H9 (cell line): ENCODE measurements around the gene CCDC30. TPM values are rescaled to one million over a fixed set of nuclear protein-coding genes. Genes with fewer than 3 reads are reported as not detected.

ENCODE experiments used
- DNase-seq: peaks from one replicate; pipeline ENCODE4 v3.0.0-alpha.2; 2017
- H2AFZ ChIP-seq: one replicate; pipeline ENCODE4 v1.6.1; 2013; ENCODE audit warnings: mild to moderate bottlenecking, low read length, control low read depth, moderate library complexity
- H2AK5ac ChIP-seq: 2 replicates; pipeline ENCODE4 v1.6.1; 2013; ENCODE audit warnings: low read length, control low read depth, mixed read lengths; ENCODE audit not compliant: insufficient read length
- H2BK120ac ChIP-seq: one replicate; pipeline ENCODE4 v1.6.1; 2013; ENCODE audit warnings: low read depth, mild to moderate bottlenecking, low read length, control low read depth, inconsistent platforms; ENCODE audit not compliant: poor library complexity, severe bottlenecking
- H2BK12ac ChIP-seq: 2 replicates; pipeline ENCODE4 v1.6.1; 2013; ENCODE audit warnings: low read length, control low read depth, mixed read lengths, low read depth; ENCODE audit not compliant: insufficient read length
- H2BK15ac ChIP-seq: 2 replicates; pipeline ENCODE4 v1.6.1; 2013; ENCODE audit warnings: low read depth, low read length, control low read depth
- H2BK20ac ChIP-seq: one replicate; pipeline ENCODE4 v1.6.1; 2013; ENCODE audit warnings: low read depth, mild to moderate bottlenecking, low read length, control low read depth, inconsistent platforms; ENCODE audit not compliant: poor library complexity, severe bottlenecking
- H2BK5ac ChIP-seq: 2 replicates; pipeline ENCODE4 v1.6.1; 2013; ENCODE audit warnings: low read length, control low read depth, mixed read lengths; ENCODE audit not compliant: insufficient read length
- H3K14ac ChIP-seq: 2 replicates; pipeline ENCODE4 v1.6.1; 2013; ENCODE audit warnings: low read length, control low read depth; ENCODE audit not compliant: insufficient read depth
- H3K18ac ChIP-seq: 2 replicates; pipeline ENCODE4 v1.6.1; 2013; ENCODE audit warnings: low read depth, mild to moderate bottlenecking, mixed read lengths, low read length, control low read depth; ENCODE audit not compliant: insufficient read length
- H3K23ac ChIP-seq: 2 replicates; pipeline ENCODE4 v1.6.1; 2013; ENCODE audit warnings: low read length, control low read depth, mixed read lengths, low read depth; ENCODE audit not compliant: insufficient read length
- H3K23me2 ChIP-seq: 2 replicates; pipeline ENCODE4 v1.6.1; 2013; ENCODE audit warnings: low read depth, mild to moderate bottlenecking, mixed read lengths, low read length, control low read depth; ENCODE audit not compliant: insufficient read length, poor library complexity, severe bottlenecking
- H3K27ac ChIP-seq: 2 replicates; pipeline ENCODE4 v1.5.1; 2013; ENCODE audit warnings: low read length, control low read depth, mixed read lengths, low read depth; ENCODE audit not compliant: insufficient read length
- H3K27me3 ChIP-seq: 2 replicates; pipeline ENCODE4 v1.6.1; 2013; ENCODE audit warnings: low read length, control low read depth, inconsistent platforms; ENCODE audit not compliant: insufficient read depth
- H3K4ac ChIP-seq: 2 replicates; pipeline ENCODE4 v1.6.1; 2013; ENCODE audit warnings: low read depth, mild to moderate bottlenecking, control low read depth, inconsistent platforms, low read length, moderate library complexity
- H3K4me1 ChIP-seq: 2 replicates; pipeline ENCODE4 v1.6.1; 2013; ENCODE audit warnings: low read length, control low read depth, inconsistent platforms; ENCODE audit not compliant: insufficient read depth
- H3K4me2 ChIP-seq: 2 replicates; pipeline ENCODE4 v1.6.1; 2013; ENCODE audit warnings: low read length, control low read depth, mixed read lengths; ENCODE audit not compliant: insufficient read length, insufficient read depth
- H3K56ac ChIP-seq: 2 replicates; pipeline ENCODE4 v1.6.1; 2013; ENCODE audit warnings: low read depth, mild to moderate bottlenecking, mixed read lengths, low read length, control low read depth; ENCODE audit not compliant: insufficient read length
- H3K79me1 ChIP-seq: 2 replicates; pipeline ENCODE4 v1.6.1; 2013; ENCODE audit warnings: low read depth, mild to moderate bottlenecking, moderate library complexity, low read length, control low read depth, inconsistent platforms; ENCODE audit not compliant: insufficient read depth, poor library complexity, severe bottlenecking
- H3K79me2 ChIP-seq: 2 replicates; pipeline ENCODE4 v1.6.1; 2013; ENCODE audit warnings: low read length, control low read depth, inconsistent platforms; ENCODE audit not compliant: insufficient read depth
- H3K9ac ChIP-seq: 2 replicates; pipeline ENCODE4 v1.6.1; 2013; ENCODE audit warnings: low read length, control low read depth, mixed read lengths; ENCODE audit not compliant: insufficient read length; ENCODE audit errors: extremely low read depth
- H3K9me3 ChIP-seq: one replicate; pipeline ENCODE4 v1.6.1; 2013; ENCODE audit warnings: low read depth, low read length, inconsistent platforms; ENCODE audit not compliant: control insufficient read depth
- H3T11ph ChIP-seq: one replicate; pipeline ENCODE4 v1.6.1; 2013; ENCODE audit warnings: mild to moderate bottlenecking, low read length, control low read depth, inconsistent platforms
- H4K20me1 ChIP-seq: one replicate; pipeline ENCODE4 v1.6.1; 2013; ENCODE audit not compliant: control insufficient read depth, insufficient read length, insufficient read depth
- H4K5ac ChIP-seq: 2 replicates; pipeline ENCODE4 v1.6.1; 2013; ENCODE audit warnings: low read depth, mild to moderate bottlenecking, mixed read lengths, low read length, control low read depth; ENCODE audit not compliant: insufficient read length
- H4K8ac ChIP-seq: replicated peaks from 2 replicates; pipeline ENCODE4 v1.6.1; 2013; ENCODE audit warnings: low read length, control low read depth, mixed read lengths, low read depth; ENCODE audit not compliant: insufficient read length
- H4K91ac ChIP-seq: 2 replicates; pipeline ENCODE4 v1.6.1; 2013; ENCODE audit warnings: low read depth, mild to moderate bottlenecking, moderate library complexity, mixed read lengths, low read length, control low read depth; ENCODE audit not compliant: insufficient read length
- H3K27ac Mint-ChIP-seq, 3 experiments: 2 replicates in 2 of 3; 3 replicates in 1 of 3; pipeline ENCODE4 v1.8.0; 2020 to 2021; ENCODE audit warnings: mixed read lengths in 3 of 3, mild to moderate bottlenecking in 1 of 3, moderate library complexity in 1 of 3
- H3K27me3 Mint-ChIP-seq: 2 replicates; pipeline ENCODE4 v1.8.0; 2021; ENCODE audit warnings: low read depth, mild to moderate bottlenecking, moderate library complexity, mixed read lengths
- H3K36me3 Mint-ChIP-seq, 3 experiments: 2 replicates in 2 of 3; 3 replicates in 1 of 3; pipeline ENCODE4 v1.8.0; 2020 to 2021; ENCODE audit warnings: low read depth in 3 of 3, mixed read lengths in 3 of 3; ENCODE audit not compliant: insufficient read depth in 1 of 3
- H3K4me1 Mint-ChIP-seq, 2 experiments: 2 replicates each; pipeline ENCODE4 v1.8.0; 2020; ENCODE audit warnings: mixed read lengths in 2 of 2
- H3K4me3 Mint-ChIP-seq, 2 experiments: 2 replicates in 1 of 2; 3 replicates in 1 of 2; pipeline ENCODE4 v1.8.0; 2020 to 2021; ENCODE audit warnings: mild to moderate bottlenecking in 2 of 2, mixed read lengths in 2 of 2, moderate library complexity in 1 of 2
- H3K9me3 Mint-ChIP-seq, 2 experiments: 2 replicates in 1 of 2; 3 replicates in 1 of 2; pipeline ENCODE4 v1.8.0; 2020; ENCODE audit warnings: mild to moderate bottlenecking in 2 of 2, mixed read lengths in 2 of 2, moderate library complexity in 1 of 2
- CTCF ChIP-seq: fragments of 200-600 bp; sonication (generic); conservative IDR thresholded peaks from 3 replicates; pipeline ENCODE4 v1.8.0; 2021; ENCODE audit warnings: antibody characterized with exemption, mild to moderate bottlenecking
- WGBS: extraction: QIAGEN DNeasy Blood & Tissue Kit; methylation state at CpG from one replicate; pipeline ENCODE4 v1.1.7; 2013; ENCODE audit warnings: missing lambda C conversion rate, low lambda C conversion rate, mixed read lengths; ENCODE audit not compliant: insufficient read length; ENCODE audit errors: extremely low coverage; 5-methylcytosine and 5-hydroxymethylcytosine counted together
- total RNA-seq: library from RNA; stranded (reverse); gene quantifications from 2 replicates; pipeline ENCODE4 v1.2.1, GENCODE V29; 2021

Gene CCDC30
- total RNA-seq, 1 experiment from 2014 or later = 1.8 TPM

GRCh38 chr1:42420911-42421585 lies 42.0 kb upstream of the CCDC30 start:
- Histone ChIP-seq H4K91ac (no peak overlapping the region), H2AK5ac (no peak overlapping the region), H3K79me1 (no peaks in the 10 kb centered on the region), H3K9me3 (no peaks in the 10 kb centered on the region), H2BK5ac (no peak overlapping the region), H4K20me1 (no peaks in the 10 kb centered on the region), H4K5ac (no peak overlapping the region), H2BK12ac (no peak overlapping the region), H3K23me2 (no peaks in the 10 kb centered on the region), H3K9ac (no peak overlapping the region), H4K8ac (no peak overlapping the region), H3K14ac (no peak overlapping the region), H2BK15ac (no peak overlapping the region), H3K4me1 (peaks cover 9% of the 10 kb centered on the region; the same call in 1 of the 2 replicates), H2AFZ (no peak overlapping the region), H3K4me2 (no peak overlapping the region), H3K27ac (no peak overlapping the region), H3K4ac (no peak overlapping the region), H3K56ac (no peak overlapping the region), H3K23ac (no peak overlapping the region), H3K18ac (no peak overlapping the region), H3K79me2 (no peaks in the 10 kb centered on the region), H3K27me3 (no peaks in the 10 kb centered on the region), H2BK20ac (no peak overlapping the region), H2BK120ac (no peak overlapping the region), H3T11ph (no peak overlapping the region)
- Mint-ChIP-seq H3K4me3 (no peak overlapping the region), H3K27ac (peak overlapping the region in 1 of 3 experiments; percentile 95; a peak in 1 of 7 replicates), H3K4me1 (peaks cover 34 to 35% of the 10 kb centered on the region in 2 experiments), H3K27me3 (peaks cover 2% of the 10 kb centered on the region; the same call in 1 of the 2 replicates), H3K9me3 (no peaks in the 10 kb centered on the region), H3K36me3 (no peaks in the 10 kb centered on the region)
- TF ChIP-seq CTCF = no peak
- DNase-seq = no peak
- WGBS = no CpG with 5 or more reads among the region's 10 CpGs
